ENCODE measurements around the gene EIF4G3.
"Not testable (repeated sequence)": the region's sequence is repeated elsewhere in the genome, so short reads cannot be mapped to it uniquely, and the experiment has no call there.

EIF4G3 gene, protein sequence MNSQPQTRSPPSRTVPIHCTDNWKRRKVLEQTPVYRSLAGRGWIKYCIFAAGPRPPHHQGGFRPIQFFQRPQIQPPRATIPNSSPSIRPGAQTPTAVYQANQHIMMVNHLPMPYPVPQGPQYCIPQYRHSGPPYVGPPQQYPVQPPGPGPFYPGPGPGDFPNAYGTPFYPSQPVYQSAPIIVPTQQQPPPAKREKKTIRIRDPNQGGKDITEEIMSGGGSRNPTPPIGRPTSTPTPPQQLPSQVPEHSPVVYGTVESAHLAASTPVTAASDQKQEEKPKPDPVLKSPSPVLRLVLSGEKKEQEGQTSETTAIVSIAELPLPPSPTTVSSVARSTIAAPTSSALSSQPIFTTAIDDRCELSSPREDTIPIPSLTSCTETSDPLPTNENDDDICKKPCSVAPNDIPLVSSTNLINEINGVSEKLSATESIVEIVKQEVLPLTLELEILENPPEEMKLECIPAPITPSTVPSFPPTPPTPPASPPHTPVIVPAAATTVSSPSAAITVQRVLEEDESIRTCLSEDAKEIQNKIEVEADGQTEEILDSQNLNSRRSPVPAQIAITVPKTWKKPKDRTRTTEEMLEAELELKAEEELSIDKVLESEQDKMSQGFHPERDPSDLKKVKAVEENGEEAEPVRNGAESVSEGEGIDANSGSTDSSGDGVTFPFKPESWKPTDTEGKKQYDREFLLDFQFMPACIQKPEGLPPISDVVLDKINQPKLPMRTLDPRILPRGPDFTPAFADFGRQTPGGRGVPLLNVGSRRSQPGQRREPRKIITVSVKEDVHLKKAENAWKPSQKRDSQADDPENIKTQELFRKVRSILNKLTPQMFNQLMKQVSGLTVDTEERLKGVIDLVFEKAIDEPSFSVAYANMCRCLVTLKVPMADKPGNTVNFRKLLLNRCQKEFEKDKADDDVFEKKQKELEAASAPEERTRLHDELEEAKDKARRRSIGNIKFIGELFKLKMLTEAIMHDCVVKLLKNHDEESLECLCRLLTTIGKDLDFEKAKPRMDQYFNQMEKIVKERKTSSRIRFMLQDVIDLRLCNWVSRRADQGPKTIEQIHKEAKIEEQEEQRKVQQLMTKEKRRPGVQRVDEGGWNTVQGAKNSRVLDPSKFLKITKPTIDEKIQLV (N-terminal part only)

DNA sequence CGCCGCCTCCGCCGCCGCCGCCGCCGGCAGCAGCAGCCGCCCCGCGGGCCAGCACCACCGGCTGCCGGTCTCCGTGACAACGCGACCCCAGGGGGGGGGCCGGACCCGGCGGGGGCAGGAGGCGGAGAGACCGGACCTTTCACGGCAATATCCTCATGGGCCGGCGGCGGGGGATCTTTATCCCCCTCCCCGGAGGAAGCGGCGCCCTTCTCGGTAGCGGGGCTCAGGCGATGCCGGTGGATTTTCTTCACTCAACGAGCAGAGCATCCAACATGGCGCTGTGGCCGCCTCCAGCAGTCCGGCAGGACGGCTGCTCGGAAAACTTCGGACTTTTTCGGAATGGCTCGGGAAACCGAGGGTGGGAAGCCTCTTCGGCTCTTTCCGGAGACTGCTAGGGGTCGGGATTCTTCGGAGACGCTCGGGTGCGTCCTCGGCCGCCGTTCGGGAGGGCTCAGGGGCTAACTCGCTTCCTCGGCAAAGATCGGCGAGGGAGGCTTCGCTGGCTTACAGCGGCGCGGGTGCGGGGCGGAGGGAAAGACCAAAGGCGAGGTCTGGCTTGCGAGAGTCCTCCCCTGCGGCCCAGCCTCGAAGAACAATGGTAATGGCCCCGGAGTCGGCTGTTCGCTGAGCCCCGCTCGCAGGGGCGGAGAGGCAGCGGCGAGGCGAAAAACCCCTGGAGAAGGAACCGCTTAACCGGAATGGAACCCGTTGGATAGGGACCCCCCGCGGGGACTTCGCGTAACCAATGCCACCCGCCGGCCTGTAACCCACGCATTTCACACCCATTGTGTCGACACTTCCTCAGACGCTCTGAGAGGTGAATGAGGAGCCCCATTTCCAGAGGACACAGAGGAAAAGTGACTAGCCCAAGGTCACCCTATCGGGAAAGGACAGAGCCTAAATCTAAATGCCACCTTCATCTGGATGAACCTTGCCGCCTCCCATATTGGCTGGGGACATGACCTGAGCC lies at the start of gene EIF4G3:
Gene EIF4G3, minus strand, starts transcription at position 312 of the 970 bp plus-strand sequence. CDS start 174,155 bp downstream, outside the sequence.
- ATAC-seq (replicated peaks; ENCODE audit: extremely low read depth, poor library complexity, severe bottlenecking) (peak; percentile 86), DNase-seq (ENCODE audit: low spot score in 2 of 2) (peak; percentile 99 to 100)
- Mint-ChIP-seq H3K27ac (ENCODE audit: low read depth) (peak within 1 kb of the TSS; percentile 97), H3K9me3 (no peaks in the 10 kb centered on the region), H3K4me1 (peaks cover 30% of the 10 kb centered on the region), H3K4me3 (peak within 1 kb of the TSS; percentile 90), H3K27me3 (no peaks in the 10 kb centered on the region), H3K36me3 (ENCODE audit: insufficient read depth) (peaks cover 10% of the 10 kb centered on the region)

DNA sequence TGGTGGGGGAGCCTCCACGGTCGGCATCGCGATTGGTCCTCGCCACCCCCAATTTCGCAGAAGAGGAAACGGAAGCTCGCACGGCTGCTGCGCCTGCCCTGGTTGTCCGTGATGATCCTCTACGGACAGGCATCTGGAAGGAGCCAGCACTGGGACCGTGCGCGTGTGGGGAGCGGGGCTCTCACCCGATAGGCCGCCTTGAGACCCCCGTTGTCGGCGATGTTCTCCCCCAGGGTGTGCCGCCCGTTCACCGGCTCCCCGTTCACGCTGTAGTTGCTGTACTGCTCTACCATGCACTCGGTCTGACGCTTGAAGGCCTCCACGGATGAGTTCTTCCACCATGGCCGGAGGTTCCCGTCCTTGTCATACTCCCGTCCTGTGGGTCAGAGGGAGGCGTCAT lies 48.4 kb upstream of the EIF4G3 start:
- Mint-ChIP-seq H3K27ac (ENCODE audit: low read depth) (no peak overlapping the region), H3K27me3 (no peaks in the 10 kb centered on the region), H3K4me1 (no peaks in the 10 kb centered on the region), H3K4me3 (no peak overlapping the region), H3K36me3 (ENCODE audit: insufficient read depth) (peaks cover 36% of the 10 kb centered on the region), H3K9me3 (no peaks in the 10 kb centered on the region)
- DNase-seq (ENCODE audit: low spot score in 2 of 2) (no peak), ATAC-seq (replicated peaks; ENCODE audit: extremely low read depth, poor library complexity, severe bottlenecking) (no peak)

DNA sequence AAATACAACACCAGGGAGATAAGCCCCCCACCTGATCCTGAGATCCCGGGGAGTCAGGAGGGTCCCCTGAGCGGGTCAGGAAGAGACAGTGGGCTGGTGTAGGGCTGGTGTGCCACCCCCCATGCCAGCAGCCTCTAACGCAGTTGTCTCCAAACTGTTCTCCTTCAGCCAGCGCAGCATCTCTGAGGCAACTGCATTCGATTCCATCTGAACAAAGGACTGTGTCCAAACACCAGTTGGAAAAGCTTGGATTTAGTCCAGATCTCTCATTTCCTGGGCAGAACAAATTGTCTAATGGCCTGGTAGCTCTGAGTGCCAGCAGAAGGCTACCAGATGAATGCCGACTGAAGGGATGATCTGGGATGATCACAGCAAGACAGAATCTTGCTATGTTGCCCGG lies 44.1 kb upstream of the EIF4G3 start:
- Mint-ChIP-seq H3K27me3 (no peaks in the 10 kb centered on the region), H3K4me1 (no peaks in the 10 kb centered on the region), H3K27ac (ENCODE audit: low read depth) (no peak overlapping the region), H3K36me3 (ENCODE audit: insufficient read depth) (peaks cover 47% of the 10 kb centered on the region), H3K9me3 (no peaks in the 10 kb centered on the region), H3K4me3 (no peak overlapping the region)
- DNase-seq (ENCODE audit: low spot score in 2 of 2) (no peak), ATAC-seq (replicated peaks; ENCODE audit: extremely low read depth, poor library complexity, severe bottlenecking) (no peak)

DNA sequence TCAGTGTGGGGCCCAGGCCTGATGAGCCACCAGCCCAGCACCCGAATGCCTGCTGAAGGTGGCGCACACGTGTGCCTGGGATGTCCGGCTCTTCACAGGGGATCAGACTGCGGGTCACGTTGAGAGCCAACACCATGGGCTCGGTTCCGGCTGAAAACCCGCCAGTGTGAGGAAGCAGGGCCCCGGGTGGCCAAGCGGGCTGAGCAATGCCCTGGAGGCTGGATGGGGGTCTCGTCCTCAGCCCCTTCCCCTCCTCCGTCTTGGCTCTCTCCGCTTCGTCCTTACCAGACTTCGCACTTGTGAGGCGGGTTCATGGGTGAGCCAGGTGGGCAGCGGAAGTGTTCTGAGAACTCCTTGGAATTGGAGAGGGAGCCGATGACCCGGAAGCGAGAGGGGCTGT lies 43.0 kb upstream of the EIF4G3 start:
- no peaks in the 10 kb centered on the region for H3K9me3 Mint-ChIP-seq
- H3K36me3 Mint-ChIP-seq (ENCODE audit: insufficient read depth): peaks cover 39% of the 10 kb centered on the region
- DNase-seq (ENCODE audit: low spot score in 2 of 2): no peak
- no peaks in the 10 kb centered on the region for H3K27me3 Mint-ChIP-seq
- H3K27ac Mint-ChIP-seq (ENCODE audit: low read depth): no peak overlapping the region
- H3K4me1 Mint-ChIP-seq: no peaks in the 10 kb centered on the region
- H3K4me3 Mint-ChIP-seq: no peak overlapping the region
- no peak for ATAC-seq (replicated peaks; ENCODE audit: extremely low read depth, poor library complexity, severe bottlenecking)

DNA sequence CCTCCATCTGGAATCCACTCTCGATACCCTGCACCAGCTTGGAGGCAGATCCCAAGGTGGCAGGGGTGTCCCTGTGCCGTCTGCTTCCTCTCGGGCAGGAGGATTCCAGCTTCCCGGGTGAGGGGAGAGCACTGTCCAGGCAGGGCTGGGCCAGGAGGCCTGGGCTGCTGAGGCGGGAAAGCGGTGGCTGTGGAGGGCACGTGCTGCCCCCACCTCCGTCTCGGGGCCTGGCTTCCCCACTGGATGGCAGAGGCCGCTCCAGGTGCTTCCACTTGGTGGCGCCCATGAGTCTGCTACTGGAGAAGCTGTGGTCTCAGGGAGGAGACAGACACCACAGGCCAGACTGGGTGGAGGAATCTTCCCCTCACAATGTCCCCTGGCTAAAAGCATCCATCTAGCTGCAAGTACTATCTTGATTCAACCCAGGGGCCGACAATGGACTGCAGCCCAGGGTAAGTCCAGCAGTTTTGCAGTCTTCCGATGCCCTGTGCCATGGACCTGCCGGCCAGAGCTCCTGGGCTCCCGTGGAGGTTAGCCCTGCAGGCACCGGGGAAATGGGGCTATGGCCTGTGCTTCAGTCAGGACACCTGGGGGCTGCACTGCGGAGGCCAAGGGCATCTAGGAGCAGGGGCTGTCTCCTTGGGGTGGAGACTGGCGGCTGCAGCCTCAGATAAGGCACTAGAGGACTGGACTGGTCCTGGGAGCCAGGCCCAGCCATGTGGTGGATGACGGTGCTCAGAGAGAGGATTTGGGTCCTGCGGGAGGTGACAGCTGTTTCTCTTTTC lies 41.3 kb upstream of the EIF4G3 start:
- no peak for DNase-seq (ENCODE audit: low spot score in 2 of 2)
- H3K9me3 Mint-ChIP-seq: no peaks in the 10 kb centered on the region
- H3K36me3 Mint-ChIP-seq (ENCODE audit: insufficient read depth): peaks cover 34% of the 10 kb centered on the region
- no peaks in the 10 kb centered on the region for H3K27me3 Mint-ChIP-seq
- no peaks in the 10 kb centered on the region for H3K4me1 Mint-ChIP-seq
- no peak overlapping the region for H3K4me3 Mint-ChIP-seq
- H3K27ac Mint-ChIP-seq (ENCODE audit: low read depth): no peak overlapping the region
- ATAC-seq (replicated peaks; ENCODE audit: extremely low read depth, poor library complexity, severe bottlenecking): no peak

DNA sequence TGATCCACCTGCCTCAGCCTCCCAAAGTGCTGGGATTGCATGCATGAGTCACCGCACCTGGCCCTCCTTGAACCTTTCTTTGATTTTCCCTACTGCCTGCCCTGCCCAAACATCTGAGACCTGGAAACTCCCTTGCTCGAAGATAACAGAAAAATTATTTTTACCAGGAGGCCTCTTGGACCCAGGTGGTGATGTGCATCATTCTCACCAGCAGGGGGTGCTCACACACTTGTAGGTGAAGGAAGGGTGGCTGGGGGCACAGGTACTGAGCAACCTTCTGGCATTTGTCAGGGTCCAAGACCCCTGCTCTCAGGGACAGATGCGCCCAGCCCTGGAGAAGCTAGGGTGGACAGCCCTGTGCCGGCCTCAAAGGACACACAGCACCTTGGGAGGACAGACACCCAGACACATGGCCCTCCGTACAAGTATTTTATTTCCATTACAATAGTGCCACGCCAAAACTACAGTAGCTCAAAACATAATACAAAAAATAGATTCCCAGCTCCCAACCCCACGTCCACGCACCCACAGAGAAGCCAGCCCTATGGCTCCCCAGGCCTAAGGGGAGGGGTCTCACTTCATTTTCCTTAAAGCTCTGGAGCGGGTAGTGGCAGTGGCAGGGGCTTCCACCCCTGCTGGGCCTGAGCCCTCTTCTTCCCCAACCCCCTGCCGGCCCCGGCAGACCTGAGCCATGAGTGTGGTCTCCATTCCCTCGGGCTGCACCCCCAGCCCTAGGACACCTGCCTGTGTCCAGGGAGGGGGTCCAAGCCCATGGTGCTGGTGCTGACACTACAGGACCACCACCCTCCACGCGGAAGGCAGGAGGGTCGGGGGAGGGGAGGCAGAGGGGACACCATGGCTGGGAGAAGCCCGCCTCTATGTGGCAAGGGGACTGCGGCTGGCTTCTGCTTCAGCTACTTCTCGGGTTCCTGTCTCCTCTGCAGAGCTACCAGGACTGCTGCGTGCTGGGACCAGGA lies 40.4 kb upstream of the EIF4G3 start:
- Mint-ChIP-seq H3K36me3 (ENCODE audit: insufficient read depth) (peaks cover 29% of the 10 kb centered on the region), H3K4me1 (no peaks in the 10 kb centered on the region), H3K9me3 (no peaks in the 10 kb centered on the region), H3K4me3 (no peak overlapping the region), H3K27me3 (no peaks in the 10 kb centered on the region), H3K27ac (ENCODE audit: low read depth) (no peak overlapping the region)
- ATAC-seq (replicated peaks; ENCODE audit: extremely low read depth, poor library complexity, severe bottlenecking) (no peak), DNase-seq (ENCODE audit: low spot score in 2 of 2) (peak; percentile 40 to 51)

DNA sequence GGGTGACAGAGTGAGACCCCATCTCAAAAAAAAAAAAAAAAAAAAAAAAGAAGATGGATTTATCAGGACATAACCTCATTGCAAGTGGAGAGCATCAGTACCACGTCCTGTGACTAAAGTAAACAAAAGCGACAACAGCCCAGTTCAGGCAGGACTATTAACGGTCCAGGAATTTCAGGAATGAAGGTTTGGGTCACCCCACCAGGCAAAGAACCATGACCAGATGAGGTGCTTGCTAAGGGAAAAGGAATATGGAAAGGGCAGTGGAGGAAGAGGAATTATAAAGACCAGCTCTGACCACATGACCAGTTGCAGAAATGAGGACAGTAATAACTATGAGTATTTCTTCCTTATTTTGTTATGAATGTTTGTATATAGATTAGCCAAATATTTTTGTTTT lies 35.4 kb upstream of the EIF4G3 start:
- no peak overlapping the region for H3K27ac Mint-ChIP-seq (ENCODE audit: low read depth)

DNA sequence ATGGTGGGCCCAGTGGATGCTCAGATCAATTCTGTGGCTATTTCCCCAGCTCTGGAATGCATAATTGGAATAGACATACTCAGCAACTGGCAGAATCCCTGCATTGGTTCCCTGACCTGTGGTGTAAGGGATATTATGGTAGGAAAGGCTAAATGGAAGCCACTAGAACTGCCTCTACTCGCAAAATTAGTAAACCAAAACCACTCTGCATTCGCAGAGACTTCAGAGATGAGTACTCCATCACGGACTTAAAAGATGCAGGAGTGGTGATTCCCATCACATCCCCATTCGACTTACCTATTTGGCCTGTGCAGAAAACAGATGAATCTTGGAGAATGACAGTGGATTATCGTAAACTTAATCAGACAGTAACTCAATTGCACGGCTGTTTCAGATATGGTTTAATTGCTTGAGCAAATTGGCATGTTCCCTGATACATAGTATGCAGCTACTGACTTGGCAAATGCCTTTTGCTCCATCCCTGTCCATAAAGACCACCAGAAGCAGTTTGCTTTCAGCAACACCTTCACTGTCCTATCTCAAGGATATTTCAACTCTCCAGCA lies 31.5 kb upstream of the EIF4G3 start:
- not testable (repeated sequence) for H3K36me3 Mint-ChIP-seq (ENCODE audit: insufficient read depth); H3K27ac Mint-ChIP-seq (ENCODE audit: low read depth); DNase-seq (ENCODE audit: low spot score in 2 of 2); H3K4me3 Mint-ChIP-seq; H3K4me1 Mint-ChIP-seq; H3K9me3 Mint-ChIP-seq; ATAC-seq (replicated peaks; ENCODE audit: extremely low read depth, poor library complexity, severe bottlenecking); H3K27me3 Mint-ChIP-seq

More for the DNA sequence above, 35.4 kb upstream of the EIF4G3 start:
- Mint-ChIP-seq H3K27me3 (no peaks in the 10 kb centered on the region), H3K9me3 (no peaks in the 10 kb centered on the region), H3K4me3 (no peak overlapping the region), H3K36me3 (ENCODE audit: insufficient read depth) (peaks cover 5% of the 10 kb centered on the region), H3K4me1 (no peaks in the 10 kb centered on the region)
- ATAC-seq (replicated peaks; ENCODE audit: extremely low read depth, poor library complexity, severe bottlenecking) (no peak), DNase-seq (ENCODE audit: low spot score in 2 of 2) (no peak)

DNA sequence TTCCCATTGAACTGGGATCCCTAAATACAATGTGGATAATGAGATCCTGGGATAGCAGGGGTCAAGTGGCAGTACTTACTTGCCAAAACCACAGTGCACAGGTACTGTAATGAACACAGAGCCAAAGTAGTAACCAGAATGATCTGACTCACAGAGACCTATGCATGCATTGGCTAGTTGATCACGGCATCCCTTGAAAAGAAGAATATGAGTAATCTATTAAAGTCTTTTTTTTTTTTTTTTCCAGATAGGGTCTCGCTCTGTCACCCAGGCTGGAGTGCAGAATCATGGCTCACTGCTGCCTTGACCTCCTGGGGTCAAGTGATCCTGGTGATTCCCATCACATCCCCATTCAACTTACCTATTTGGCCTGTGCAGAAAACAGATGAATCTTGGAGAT lies 29.4 kb upstream of the EIF4G3 start:
- Mint-ChIP-seq H3K36me3 (ENCODE audit: insufficient read depth) (peaks cover 2% of the 10 kb centered on the region), H3K4me3 (no peak overlapping the region), H3K27ac (ENCODE audit: low read depth) (no peak overlapping the region), H3K9me3 (no peaks in the 10 kb centered on the region), H3K4me1 (no peaks in the 10 kb centered on the region), H3K27me3 (no peaks in the 10 kb centered on the region)
- ATAC-seq (replicated peaks; ENCODE audit: extremely low read depth, poor library complexity, severe bottlenecking) (no peak), DNase-seq (ENCODE audit: low spot score in 2 of 2) (no peak)

DNA sequence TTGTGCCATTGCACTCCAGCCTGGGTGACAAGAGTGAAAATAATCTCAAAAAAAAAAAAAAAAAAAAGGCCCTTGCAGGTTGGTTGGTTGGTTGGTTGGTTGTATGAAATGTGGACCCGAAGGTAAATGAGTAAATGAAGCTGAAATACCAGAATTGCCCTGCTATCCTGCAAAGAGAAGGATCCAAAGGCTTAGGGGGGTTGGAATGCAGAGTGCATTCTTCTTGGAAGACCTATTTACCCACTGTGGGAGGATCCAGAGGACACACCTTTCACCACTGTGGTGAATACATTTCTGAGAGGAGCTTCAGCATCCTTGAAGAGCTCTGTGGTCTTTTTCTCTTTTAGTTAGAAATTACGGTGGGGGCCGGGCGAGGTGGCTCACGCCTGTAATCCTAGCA lies 28.7 kb upstream of the EIF4G3 start:
- Mint-ChIP-seq H3K9me3 (no peaks in the 10 kb centered on the region), H3K27me3 (no peaks in the 10 kb centered on the region), H3K4me3 (no peak overlapping the region), H3K27ac (ENCODE audit: low read depth) (no peak overlapping the region), H3K36me3 (ENCODE audit: insufficient read depth) (peaks cover 2% of the 10 kb centered on the region), H3K4me1 (no peaks in the 10 kb centered on the region)
- DNase-seq (ENCODE audit: low spot score in 2 of 2): no peak
- no peak for ATAC-seq (replicated peaks; ENCODE audit: extremely low read depth, poor library complexity, severe bottlenecking)
